GM20431 (cell line): ENCODE measurements around the gene GOT1.

ENCODE experiments used
- in situ Hi-C: fragments of 300-500 bp; cut with MseI, MboI; formaldehyde crosslinking; loops from one replicate; pipeline ENCODE4 v1.15.0; 2020; ENCODE audit warnings: low sequenced_read_pairs; ENCODE audit not compliant: unreplicated experiment

The GOT1 gene

GRCh38 chr10:99406149-99406548 is 24.3 kb downstream of the GOT1 start:
- in situ Hi-C loops = no loop called here

- in situ Hi-C loops = no loop called here
Measured at GRCh38 chr10:99403674-99404073, 26.8 kb downstream of the GOT1 start.

- in situ Hi-C loops = no loop called here
Measured at GRCh38 chr10:99399664-99400063, 30.8 kb downstream of the GOT1 start.

- in situ Hi-C loops = no loop called here
Measured at GRCh38 chr10:99396471-99396870, 34.0 kb downstream of the GOT1 start.

GRCh38 chr10:99395750-99396445 is 34.5 kb downstream of the GOT1 start:
- in situ Hi-C loops = no loop called here

- in situ Hi-C loops = no loop called here
Measured at GRCh38 chr10:99394761-99395386, 35.5 kb downstream of the GOT1 start.

GRCh38 chr10:99394256-99394655 is 36.2 kb downstream of the GOT1 start:
- in situ Hi-C loops = no loop called here

GRCh38 chr10:99393683-99394082 is 36.7 kb downstream of the GOT1 start:
- in situ Hi-C loops = no loop called here

- in situ Hi-C loops = no loop called here
Measured at GRCh38 chr10:99393036-99393435, 37.4 kb downstream of the GOT1 start.

GRCh38 chr10:99391346-99391745 is 39.1 kb downstream of the GOT1 start:
- in situ Hi-C loops = no loop called here

- in situ Hi-C loops = no loop called here
Measured at GRCh38 chr10:99389729-99390480, 40.5 kb downstream of the GOT1 start.

GRCh38 chr10:99387541-99387940 is 42.9 kb downstream of the GOT1 start:
- in situ Hi-C loops = no loop called here

GRCh38 chr10:99387071-99387470 is 43.4 kb downstream of the GOT1 start:
- in situ Hi-C loops = no loop called here

GRCh38 chr10:99382176-99382575 is 48.2 kb downstream of the GOT1 start:
- in situ Hi-C loops = no loop called here

GRCh38 chr10:99375426-99375825 is 55.0 kb downstream of the GOT1 start:
- in situ Hi-C loops = no loop called here

- in situ Hi-C loops = no loop called here
Measured at GRCh38 chr10:99374972-99375371, 55.5 kb downstream of the GOT1 start.

- in situ Hi-C loops = no loop called here
Measured at GRCh38 chr10:99374526-99374925, 55.9 kb downstream of the GOT1 start.

GRCh38 chr10:99372546-99373271 is 57.7 kb downstream of the GOT1 start:
- in situ Hi-C loops = no loop called here

- in situ Hi-C loops = no loop called here
Measured at GRCh38 chr10:99370993-99371392, 59.4 kb downstream of the GOT1 start.

- in situ Hi-C loops = no loop called here
Measured at GRCh38 chr10:99369551-99369950, 60.9 kb downstream of the GOT1 start.

- in situ Hi-C loops = no loop called here
Measured at GRCh38 chr10:99369126-99369525, 61.3 kb downstream of the GOT1 start.
